CD4-positive, alpha-beta T cell treated with Interferon gamma for 1 hour (primary cell): ENCODE data around the gene DEPDC5.

Experiments used
- DNase-seq: peaks from one replicate; pipeline ENCODE4 v3.0.0-alpha.2; 2020

The DEPDC5 gene

DNA sequence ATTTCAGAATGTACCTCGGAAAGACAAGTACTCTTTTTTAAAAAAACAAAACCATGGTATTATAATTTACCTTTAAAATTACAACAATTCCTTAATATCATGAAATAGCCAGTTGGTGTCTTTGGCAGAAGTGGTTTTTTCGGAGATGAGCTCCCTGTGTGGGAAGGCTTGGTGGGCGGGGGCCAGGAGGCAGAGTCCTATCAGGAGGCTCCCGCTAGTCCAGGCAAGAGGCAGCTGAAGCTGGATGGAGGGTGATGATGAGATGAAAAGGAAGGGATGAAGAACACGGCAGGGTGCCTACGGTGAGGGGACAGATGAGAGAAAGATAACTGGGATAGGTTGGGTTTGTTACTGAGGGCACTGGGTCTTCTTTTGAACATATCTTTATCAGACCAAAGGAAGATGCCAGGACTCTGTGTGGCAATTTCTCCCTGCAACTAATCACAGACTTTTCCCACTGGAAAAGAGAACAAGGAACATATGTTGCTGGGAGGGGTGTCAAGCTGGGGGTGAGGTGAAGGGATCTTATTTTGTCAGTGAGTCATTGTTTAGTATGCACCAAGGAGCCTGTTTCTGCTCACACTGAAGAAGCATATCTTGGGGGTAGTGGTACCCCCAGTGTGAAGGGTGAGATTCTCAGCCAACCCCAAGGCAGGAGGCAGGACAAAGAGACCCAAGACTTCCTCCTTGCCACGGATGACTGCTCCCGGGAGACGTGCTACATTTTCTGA, 99.0 kb downstream of the DEPDC5 start:
- DNase-seq, result no peak

DNA sequence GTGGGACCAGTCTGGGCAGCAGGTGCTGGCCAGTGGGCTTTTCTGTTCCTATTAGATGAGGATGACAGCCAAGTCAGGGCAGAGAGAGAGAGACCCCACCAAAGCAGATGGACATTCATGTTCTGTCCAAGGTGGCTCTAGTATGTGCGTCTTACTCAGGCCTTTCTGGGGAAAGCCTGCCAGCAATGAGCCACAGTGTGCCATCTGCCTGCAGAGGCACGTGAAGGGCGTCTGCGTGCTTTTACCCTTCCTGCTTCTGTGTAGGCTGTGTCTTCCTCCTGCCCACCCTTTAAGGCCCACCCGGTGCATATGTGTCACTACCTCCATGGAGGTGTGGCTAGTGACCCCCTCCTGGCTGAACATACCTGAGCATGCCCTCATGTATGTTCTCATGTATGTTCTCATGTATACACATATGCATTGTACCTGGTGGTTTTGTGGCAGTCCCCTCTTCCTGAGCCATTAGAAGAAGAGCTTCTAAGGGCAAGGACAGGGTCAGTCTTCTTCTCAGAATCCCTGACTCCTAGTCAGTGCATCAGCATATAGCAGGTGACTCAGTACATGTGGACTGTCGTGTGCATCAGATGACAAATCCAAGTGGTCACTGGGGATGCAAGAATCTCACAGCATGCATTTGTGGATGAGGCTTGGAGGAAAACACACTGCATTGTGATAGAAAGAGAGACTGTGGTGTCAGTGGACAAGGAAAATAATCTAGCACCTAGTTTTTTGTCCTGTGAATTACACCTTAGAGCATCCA, 100.1 kb downstream of the DEPDC5 start:
- DNase-seq, result no peak

- no peak for DNase-seq
Observed at GRCh38 chr22:31857247-31857646, 103.4 kb downstream of the DEPDC5 start.

GRCh38 chr22:31861226-31861840, 107.5 kb downstream of the DEPDC5 start:
- no peak for DNase-seq

GRCh38 chr22:31866918-31867317, 113.1 kb downstream of the DEPDC5 start:
- no peak for DNase-seq

DNA sequence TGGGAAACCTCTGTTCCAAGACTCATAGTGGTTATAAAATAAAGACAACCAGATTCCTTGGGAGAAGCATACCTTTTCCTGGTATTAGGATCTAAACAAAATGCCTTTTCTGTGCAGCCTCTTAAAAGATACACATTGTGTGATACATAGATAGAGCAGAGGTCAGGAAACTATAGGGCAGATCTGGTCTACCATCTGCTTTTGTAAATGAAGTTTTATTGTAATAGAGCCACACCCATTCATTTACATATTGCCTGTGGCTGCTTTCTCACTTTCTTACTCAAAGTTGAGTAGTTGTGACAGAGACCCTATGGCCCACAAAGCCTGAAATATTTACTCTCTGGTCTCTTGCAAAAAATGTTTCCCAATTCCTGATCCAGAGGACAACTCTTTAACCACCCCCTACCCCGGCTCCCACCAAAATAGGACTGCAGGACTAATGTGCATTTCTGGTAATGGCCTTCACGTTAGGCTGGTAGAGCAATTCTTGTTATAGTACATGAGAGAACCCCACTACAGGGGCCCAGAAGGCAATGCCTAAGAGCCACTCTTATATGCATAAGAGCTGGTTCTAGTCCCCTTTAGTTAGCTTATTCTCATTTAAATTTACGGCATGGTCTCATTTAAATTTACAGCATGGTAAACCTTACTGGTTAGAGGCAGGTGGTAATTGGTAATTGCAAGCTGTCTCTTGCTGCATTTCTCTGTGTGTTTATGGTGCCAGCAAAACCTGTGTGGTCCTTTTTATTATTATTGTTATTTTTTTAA, 113.8 kb downstream of the DEPDC5 start:
- no peak for DNase-seq

GRCh38 chr22:31869739-31870138, 115.9 kb downstream of the DEPDC5 start:
- no peak for DNase-seq

DNA sequence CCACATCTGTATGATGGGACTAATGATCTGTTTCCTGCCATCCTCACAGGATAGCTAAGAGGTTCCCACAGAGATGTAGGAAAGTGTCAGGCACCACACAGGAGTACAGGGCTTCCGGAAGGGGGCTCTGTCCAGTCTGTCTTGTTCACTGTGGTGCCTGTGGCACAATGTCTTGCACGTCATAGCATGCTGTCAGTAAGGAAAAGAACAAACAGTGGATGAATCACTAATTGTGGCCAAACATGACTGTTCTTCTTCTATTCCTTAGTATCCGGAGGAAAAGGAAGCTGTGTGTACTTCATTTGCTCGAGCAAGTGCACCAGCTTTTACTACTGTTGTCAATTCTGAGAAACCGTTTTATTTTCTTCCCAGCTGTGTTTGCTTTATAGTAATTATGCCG, 117.1 kb downstream of the DEPDC5 start:
- no peak for DNase-seq

GRCh38 chr22:31871480-31871879, 117.7 kb downstream of the DEPDC5 start:
- no peak for DNase-seq

- DNase-seq, result no peak
Observed at GRCh38 chr22:31872209-31872608, 118.4 kb downstream of the DEPDC5 start.

GRCh38 chr22:31874821-31875220, 121.0 kb downstream of the DEPDC5 start:
- DNase-seq, result no peak

DNA sequence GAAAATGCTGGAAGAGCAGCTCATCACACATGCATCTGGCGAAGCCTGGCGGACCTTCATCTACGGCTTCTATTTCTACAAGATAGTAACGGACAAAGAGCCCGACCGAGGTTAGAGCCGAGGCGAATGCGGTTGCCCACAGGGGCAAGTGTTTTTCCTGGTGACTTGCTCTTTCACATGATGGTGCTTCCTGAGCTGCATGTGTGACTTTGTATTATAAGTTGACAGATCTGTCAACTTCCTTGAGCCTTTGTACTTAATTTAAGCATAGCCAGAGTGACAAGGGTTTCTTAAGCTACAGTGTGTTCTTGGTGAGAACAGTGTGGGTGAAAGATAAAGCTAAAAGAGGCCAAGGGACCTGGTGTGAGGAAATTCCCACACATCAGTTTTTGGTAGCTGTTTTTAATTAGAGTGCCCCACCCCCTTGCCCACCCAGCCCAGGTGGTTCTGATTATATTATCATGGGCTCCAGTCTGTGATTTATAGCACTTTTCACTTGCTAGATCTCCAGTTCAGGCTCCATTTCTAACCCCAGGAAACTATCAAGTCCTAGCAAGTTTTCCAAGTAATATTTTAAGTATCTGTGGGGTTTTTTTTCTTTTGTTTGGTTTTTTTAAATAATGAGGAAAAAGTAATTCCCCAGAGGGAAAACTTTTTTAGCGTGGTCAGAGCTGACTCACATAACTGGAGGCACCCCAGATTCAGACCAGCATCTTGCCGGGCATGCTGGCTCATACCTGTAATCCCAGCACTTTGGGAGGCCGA, 122.5 kb downstream of the DEPDC5 start:
- no peak for DNase-seq

- DNase-seq, result no peak
Observed at GRCh38 chr22:31879585-31879984, 125.8 kb downstream of the DEPDC5 start.

GRCh38 chr22:31881200-31881599, 127.4 kb downstream of the DEPDC5 start:
- no peak for DNase-seq

DNA sequence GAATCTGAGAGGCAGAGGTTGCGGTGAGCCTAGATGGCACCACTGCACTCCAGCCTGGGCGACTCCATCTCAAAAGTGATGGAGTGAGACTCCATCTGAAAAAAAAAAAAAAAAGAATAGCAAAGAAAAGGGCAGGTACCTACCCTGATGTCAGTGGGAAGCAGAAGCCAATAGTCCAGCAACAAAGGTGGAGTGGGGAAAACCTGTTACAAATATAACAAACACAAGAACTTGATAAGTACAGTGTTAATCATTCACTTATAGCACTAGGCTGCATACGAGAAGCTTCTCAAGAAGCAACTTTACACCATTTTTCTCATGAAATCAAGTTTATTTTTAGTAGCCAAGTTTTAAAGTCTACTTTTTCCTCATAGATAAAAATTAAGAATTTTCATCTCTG, 128.0 kb downstream of the DEPDC5 start:
- DNase-seq, result no peak

DNA sequence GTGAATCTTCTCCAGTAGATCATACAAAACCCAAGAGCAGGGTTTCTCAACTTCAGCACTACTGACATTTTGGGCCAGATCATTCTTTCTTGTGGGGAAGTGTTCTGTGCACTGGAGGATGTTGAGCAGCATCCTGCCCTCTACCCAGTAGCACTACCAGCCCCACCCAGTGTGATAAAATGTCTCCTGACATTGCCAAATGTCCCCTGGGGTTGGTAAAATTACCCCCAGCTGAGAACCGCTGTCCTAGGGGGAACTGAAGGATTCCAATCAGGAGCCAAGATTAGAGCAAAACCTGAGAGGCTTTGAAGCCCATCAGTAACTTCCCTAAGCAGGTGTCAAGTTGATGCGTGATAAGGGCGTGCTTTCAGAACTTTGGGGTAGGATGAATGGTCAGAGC, 129.2 kb downstream of the DEPDC5 start:
- DNase-seq, result no peak

DNA sequence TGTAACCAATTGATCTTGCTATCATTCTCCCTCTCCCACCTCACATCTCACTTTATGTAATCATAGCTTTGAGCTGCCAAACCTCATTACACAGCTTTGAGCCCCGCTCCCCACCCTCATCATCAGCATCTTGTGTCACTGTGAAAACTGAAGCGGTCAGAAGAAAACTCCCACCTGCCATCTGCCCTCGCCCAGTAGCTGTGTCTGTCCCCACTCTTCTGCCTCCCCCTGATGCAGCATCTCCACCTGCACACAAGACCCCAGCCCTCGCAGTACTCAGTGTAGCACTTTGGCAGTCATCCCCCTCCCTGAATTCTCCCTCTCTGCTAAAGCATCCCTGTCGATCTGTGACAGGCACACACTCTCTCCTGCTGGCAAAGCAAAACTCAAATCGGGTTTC, 130.2 kb downstream of the DEPDC5 start:
- no peak for DNase-seq

DNA sequence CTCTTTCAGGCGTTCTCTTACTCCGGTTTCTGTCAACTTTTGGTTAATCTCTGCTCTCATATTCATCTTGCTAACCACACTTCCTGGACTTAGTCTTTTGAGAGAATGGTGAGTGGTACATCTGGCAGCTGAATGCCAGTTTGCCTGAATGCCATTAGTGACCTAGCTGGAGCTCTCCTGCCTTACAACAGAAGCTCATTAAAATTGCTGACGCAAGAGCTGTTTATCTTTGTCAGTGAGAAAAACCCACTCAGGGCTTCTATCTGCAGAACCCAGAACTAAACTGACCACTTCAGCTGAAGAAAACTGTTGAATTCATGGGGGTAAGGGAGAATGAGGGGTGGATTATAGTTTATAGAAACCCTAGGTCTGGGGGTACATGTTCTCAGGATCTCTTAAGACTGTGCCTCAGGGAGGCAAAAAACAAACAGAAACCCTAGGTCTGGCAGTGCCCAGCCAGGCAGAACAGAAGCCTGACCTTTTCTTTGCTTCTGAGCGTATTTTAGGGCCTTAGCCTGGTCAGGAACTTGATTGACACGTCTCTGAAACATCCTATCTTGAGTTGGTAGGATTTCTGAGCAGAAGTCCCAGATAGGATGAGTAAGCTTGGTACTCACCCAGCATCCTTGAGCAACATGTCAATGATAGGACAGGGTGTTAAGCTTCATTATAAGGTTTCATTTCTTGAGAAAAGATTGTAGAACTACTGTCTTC, 137.7 kb downstream of the DEPDC5 start:
- DNase-seq, result no peak

DNA sequence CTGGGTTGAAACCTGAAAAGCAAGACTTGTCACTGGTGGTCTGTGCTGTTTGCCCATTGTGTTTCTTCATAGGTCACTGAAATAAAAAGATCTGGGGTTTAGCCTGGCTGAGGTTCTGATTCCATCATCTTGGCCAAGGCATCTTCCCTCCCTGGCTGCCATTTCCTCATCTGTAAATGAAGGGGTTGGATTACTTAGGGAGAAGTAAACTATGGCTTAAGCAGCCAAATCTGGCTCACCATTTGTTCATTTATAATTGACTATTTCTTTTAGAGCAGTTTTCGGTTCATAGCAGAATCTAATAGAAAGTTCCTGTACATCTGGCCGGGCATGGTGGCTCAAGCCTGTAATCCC, 138.2 kb downstream of the DEPDC5 start:
- no peak for DNase-seq

GRCh38 chr22:31893460-31893859, 139.6 kb downstream of the DEPDC5 start:
- no peak for DNase-seq

DNA sequence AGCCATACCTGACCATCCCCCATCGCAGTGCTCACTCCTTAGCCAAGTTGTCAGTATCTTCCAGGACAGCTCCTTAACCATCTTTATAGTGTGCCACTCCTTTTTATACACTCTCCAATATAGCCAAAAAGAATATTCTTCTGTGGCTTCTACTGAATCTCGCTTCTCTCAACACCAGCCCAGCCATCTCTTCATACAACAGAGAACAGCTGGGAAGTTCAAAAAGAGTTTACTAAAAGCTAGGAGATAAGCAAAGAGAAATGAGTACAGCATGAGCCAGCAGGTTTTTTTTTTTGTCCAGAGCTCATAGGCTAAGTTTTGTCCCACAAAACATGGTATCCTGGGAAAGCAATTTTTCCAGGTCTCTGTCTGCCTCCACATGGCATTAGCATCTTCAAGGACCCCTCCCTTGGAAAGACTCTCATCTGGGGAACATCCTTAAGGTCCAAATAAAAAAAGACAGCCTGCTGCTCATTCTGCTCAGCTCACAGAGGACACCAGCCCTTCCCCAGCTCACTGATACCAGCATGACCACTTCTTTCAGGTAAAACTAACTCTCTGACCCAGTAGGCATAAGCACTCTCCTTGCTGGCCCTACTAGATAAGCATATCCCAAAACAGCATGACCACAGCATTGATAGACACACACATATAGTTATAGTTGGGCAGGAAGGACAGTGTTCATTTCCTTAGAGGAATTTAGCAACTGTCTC, 141.7 kb downstream of the DEPDC5 start:
- no peak for DNase-seq
